OCI-LY7 (cell line): ENCODE measurements around the gene TMEM179B.

Experiments used
- EZH2phosphoT487 ChIP-seq: fragments of 200-600 bp; sonication (generic); IDR thresholded peaks from 2 replicates; pipeline ENCODE4 v1.6.1; 2018; ENCODE audit warnings: low read depth, borderline replicate concordance, mild to moderate bottlenecking, mixed run types, antibody characterized with exemption, low read length, moderate library complexity, mixed read lengths
- TF ChIP-seq, protein P1 (sequence below): fragments of 200-600 bp; sonication (generic); conservative IDR thresholded peaks from 2 replicates; pipeline ENCODE4 v1.5.1; 2014; ENCODE audit warnings: mild to moderate bottlenecking, antibody characterized with exemption, low read length, moderate library complexity, mixed read lengths

DNA sequence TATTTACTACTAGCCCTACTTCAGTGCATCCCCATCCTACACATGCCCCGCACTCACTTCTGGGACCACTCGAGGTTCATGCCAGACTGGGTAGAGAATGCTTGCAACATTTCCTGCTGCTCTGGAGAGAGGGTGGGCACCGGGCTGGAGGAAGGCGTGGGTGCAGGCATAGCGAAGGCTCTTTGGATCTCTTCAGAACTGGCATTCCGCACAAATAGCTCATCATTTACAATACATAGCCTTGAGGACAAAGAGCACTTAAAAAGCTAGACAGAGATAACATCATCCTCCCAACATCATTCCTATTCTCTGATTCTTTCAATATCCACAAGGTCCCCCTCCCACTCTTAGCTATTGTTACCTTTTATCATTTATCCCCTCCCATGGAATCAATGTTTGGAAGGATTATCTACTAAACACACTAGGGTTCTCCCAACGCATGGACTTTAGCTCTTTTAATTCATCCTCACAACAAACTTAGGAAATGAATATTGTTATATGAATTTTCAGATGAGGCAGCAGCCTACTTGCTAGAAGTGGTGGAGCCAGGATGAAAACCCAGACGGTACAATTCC is 7.1 kb downstream of the TMEM179B start:
- TF ChIP-seq, protein P1, sequence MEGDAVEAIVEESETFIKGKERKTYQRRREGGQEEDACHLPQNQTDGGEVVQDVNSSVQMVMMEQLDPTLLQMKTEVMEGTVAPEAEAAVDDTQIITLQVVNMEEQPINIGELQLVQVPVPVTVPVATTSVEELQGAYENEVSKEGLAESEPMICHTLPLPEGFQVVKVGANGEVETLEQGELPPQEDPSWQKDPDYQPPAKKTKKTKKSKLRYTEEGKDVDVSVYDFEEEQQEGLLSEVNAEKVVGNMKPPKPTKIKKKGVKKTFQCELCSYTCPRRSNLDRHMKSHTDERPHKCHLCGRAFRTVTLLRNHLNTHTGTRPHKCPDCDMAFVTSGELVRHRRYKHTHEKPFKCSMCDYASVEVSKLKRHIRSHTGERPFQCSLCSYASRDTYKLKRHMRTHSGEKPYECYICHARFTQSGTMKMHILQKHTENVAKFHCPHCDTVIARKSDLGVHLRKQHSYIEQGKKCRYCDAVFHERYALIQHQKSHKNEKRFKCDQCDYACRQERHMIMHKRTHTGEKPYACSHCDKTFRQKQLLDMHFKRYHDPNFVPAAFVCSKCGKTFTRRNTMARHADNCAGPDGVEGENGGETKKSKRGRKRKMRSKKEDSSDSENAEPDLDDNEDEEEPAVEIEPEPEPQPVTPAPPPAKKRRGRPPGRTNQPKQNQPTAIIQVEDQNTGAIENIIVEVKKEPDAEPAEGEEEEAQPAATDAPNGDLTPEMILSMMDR = no peak
- no peak for TF ChIP-seq EZH2phosphoT487
